Testis (tissue), 2 donors: ENCODE results near the gene JAML.

Experiments used
- POLR2A ChIP-seq: fragments of 450-650 bp; IDR thresholded peaks from one replicate; pipeline ENCODE4 v1.6.1; 2017; ENCODE audit warnings: antibody characterized with exemption, mild to moderate bottlenecking, moderate library complexity
- TF ChIP-seq, protein P1 (sequence below), 3 experiments: fragments of 450-650 bp in 2 of 3; fragments of 200-600 bp in 1 of 3; sonication (generic) in 1 of 3; IDR thresholded peaks; one replicate each; pipeline ENCODE4 v1.5.1; 2016 to 2019; ENCODE audit warnings: antibody characterized with exemption in 3 of 3, mild to moderate bottlenecking in 2 of 3, moderate library complexity in 1 of 3

DNA sequence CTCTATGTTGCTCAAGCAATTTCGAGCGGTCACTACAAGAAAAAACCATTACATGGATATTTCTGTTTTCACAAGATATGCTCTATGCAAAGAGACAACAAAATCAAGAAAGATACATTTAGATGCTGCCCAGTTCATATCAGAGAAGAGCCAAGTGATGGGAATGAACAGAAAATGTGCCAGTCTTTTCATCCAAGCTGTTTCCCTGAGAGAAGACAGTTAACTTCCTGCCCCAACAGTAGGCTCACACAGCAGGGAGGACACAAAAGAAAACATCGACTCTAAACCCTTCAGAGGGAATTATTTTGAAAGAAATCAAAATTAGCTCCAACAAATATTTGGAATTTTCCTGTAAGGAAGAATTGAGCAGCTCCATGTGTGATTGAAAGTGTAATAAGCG, 11.6 kb downstream of the JAML start:
- TF ChIP-seq, protein P1, sequence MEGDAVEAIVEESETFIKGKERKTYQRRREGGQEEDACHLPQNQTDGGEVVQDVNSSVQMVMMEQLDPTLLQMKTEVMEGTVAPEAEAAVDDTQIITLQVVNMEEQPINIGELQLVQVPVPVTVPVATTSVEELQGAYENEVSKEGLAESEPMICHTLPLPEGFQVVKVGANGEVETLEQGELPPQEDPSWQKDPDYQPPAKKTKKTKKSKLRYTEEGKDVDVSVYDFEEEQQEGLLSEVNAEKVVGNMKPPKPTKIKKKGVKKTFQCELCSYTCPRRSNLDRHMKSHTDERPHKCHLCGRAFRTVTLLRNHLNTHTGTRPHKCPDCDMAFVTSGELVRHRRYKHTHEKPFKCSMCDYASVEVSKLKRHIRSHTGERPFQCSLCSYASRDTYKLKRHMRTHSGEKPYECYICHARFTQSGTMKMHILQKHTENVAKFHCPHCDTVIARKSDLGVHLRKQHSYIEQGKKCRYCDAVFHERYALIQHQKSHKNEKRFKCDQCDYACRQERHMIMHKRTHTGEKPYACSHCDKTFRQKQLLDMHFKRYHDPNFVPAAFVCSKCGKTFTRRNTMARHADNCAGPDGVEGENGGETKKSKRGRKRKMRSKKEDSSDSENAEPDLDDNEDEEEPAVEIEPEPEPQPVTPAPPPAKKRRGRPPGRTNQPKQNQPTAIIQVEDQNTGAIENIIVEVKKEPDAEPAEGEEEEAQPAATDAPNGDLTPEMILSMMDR (IDR thresholded peaks at IDR 0.05) = no peak
- TF ChIP-seq POLR2A = no peak
